Neutrophil (primary cell): Measurements from ENCODE around the gene CABLES2.
"Not testable (repeated sequence)": the region's sequence is repeated elsewhere in the genome, so short reads cannot be mapped to it uniquely, and the experiment has no call there.

Source experiments
- H3K27ac ChIP-seq: fragments of 200-600 bp; sonication (generic); 2 replicates; pipeline ENCODE4 v1.5.1; 2016; ENCODE audit warnings: mild to moderate bottlenecking, moderate library complexity
- H3K27me3 ChIP-seq: fragments of 200-600 bp; sonication (generic); 2 replicates; pipeline ENCODE4 v1.6.0; 2016; ENCODE audit warnings: mild to moderate bottlenecking
- H3K36me3 ChIP-seq: fragments of 200-600 bp; sonication (generic); 2 replicates; pipeline ENCODE4 v1.5.1; 2017
- H3K4me1 ChIP-seq, 2 experiments: fragments of 200-600 bp in 1 of 2; sonication (generic) in 1 of 2; 1 replicate in 1 of 2; 2 replicates in 1 of 2; pipeline versions ENCODE4 v1.5.1 to v1.6.1; 2013 to 2016; ENCODE audit warnings: low read depth in 1 of 2, low read length in 1 of 2, mild to moderate bottlenecking in 1 of 2, moderate library complexity in 1 of 2; ENCODE audit not compliant: control insufficient read depth in 1 of 2, insufficient read depth in 1 of 2
- H3K4me3 ChIP-seq, 2 experiments: fragments of 200-600 bp in 1 of 2; sonication (generic) in 1 of 2; 1 replicate in 1 of 2; 2 replicates in 1 of 2; pipeline ENCODE4 v1.5.1; 2013 to 2016; ENCODE audit warnings: low read depth in 1 of 2, low read length in 1 of 2, mild to moderate bottlenecking in 1 of 2, moderate library complexity in 1 of 2
- H3K9me3 ChIP-seq: fragments of 200-600 bp; sonication (generic); 2 replicates; pipeline ENCODE4 v1.5.1; 2016
- TF ChIP-seq, protein P1 (sequence below): fragments of 200-600 bp; sonication (generic); IDR thresholded peaks from 2 replicates; pipeline ENCODE4 v1.5.1; 2016; ENCODE audit warnings: antibody characterized with exemption

Gene CABLES2

DNA sequence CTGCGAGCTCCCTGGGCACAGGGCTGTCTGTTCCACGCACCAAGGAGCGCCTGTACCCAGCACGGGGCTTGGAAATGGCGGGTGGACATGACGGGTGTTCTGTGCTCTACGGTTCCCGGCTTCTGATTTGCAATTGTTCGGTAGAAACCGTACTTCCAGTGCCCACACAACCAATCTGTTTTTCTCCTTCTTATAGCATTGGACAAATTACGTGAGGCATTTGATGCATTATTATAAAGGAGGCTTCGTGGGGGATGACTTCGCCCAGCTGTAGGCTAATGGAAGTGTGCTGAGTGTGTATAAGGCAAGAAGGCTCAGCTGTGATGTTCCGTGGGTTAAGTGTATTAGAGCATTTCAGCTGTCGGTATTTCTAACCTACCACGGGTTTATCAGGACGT is 30.0 kb downstream of the CABLES2 start:
- Histone ChIP-seq H3K27ac (no peak overlapping the region), H3K9me3 (no peaks in the 10 kb centered on the region), H3K27me3 (peaks cover 25% of the 10 kb centered on the region), H3K4me3 (no peak overlapping the region), H3K36me3 (no peaks in the 10 kb centered on the region), H3K4me1 (no peaks in the 10 kb centered on the region)
- TF ChIP-seq, protein P1, sequence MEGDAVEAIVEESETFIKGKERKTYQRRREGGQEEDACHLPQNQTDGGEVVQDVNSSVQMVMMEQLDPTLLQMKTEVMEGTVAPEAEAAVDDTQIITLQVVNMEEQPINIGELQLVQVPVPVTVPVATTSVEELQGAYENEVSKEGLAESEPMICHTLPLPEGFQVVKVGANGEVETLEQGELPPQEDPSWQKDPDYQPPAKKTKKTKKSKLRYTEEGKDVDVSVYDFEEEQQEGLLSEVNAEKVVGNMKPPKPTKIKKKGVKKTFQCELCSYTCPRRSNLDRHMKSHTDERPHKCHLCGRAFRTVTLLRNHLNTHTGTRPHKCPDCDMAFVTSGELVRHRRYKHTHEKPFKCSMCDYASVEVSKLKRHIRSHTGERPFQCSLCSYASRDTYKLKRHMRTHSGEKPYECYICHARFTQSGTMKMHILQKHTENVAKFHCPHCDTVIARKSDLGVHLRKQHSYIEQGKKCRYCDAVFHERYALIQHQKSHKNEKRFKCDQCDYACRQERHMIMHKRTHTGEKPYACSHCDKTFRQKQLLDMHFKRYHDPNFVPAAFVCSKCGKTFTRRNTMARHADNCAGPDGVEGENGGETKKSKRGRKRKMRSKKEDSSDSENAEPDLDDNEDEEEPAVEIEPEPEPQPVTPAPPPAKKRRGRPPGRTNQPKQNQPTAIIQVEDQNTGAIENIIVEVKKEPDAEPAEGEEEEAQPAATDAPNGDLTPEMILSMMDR: no peak

GRCh38 chr20:62376112-62377063 is 30.7 kb downstream of the CABLES2 start:
- TF ChIP-seq, protein P1: no peak
- Histone ChIP-seq H3K4me1 (no peaks in the 10 kb centered on the region), H3K27ac (no peak overlapping the region), H3K27me3 (peaks cover 31% of the 10 kb centered on the region), H3K36me3 (no peaks in the 10 kb centered on the region), H3K4me3 (no peak overlapping the region), H3K9me3 (no peaks in the 10 kb centered on the region)

DNA sequence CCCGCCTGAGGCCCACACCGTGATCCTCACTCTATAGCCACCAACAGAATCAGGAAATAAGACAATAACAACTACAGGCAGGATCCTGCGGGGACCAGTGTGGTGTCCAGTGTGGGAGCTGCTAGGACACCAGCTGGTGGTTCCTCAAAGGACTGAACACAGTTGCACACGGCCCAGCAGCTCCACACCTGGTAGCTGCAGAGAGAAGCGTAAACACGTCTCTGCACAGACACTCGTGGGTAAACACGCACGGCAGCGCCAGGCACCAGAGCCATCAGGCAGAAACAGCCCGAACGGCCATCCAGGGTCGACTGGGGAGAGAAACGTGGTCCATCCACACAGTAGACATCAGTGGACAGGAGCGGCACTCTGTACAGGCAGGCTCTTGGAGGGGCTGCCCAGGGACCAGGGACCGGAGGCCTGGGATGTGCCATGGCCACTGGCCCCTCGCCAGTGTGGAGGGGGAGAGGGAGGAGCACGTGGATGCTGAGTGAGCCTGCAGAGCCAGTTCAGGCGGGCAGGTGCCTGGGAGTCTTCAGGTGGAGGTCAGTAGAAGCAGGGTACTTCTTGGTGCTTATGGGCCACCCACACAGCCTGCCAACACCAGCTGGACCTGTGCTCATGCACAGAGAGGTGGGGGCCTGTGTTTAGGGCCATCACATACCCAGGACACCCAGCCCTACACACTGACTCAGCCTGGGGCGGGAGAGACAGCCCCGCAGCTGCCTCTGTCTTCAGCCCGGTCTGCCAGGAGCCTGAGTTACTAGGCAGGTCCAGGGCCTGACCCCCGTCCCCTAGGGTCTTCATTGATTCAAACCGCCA is 32.5 kb downstream of the CABLES2 start:
- TF ChIP-seq, protein P1: no peak
- H3K4me3 ChIP-seq: no peak overlapping the region
- H3K4me1 ChIP-seq: no peaks in the 10 kb centered on the region
- peaks cover 49% of the 10 kb centered on the region for H3K27me3 ChIP-seq
- no peaks in the 10 kb centered on the region for H3K36me3 ChIP-seq
- no peak overlapping the region for H3K27ac ChIP-seq
- H3K9me3 ChIP-seq: no peaks in the 10 kb centered on the region

DNA sequence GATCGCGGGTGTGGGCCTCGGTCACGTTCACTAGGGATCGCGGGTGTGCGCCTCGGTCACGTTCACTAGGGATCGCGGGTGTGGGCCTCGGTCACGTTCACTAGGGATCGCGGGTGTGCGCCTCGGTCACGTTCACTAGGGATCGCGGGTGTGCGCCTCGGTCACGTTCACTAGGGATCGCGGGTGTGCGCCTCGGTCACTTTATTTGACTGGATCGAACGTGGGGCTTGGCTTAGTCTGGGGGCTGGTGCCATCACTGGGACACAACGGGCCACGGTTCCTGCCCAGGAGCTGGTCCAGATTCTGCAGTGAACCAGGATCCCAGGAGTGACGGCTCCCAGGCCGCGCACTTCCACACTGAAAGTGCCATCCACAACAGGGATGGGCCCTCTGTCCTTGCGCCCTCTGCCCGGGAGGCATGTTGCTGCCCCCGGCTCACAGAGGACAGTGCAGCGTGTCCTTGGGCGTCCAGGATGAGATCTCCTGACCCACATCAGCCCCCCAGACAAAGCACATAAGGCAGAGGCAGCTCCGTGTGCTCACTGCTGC is 33.4 kb downstream of the CABLES2 start:
- not testable (repeated sequence) for H3K4me3 ChIP-seq, H3K9me3 ChIP-seq, H3K36me3 ChIP-seq, H3K27ac ChIP-seq, H3K4me1 ChIP-seq
- H3K27me3 ChIP-seq: peaks cover 58% of the 10 kb centered on the region

DNA sequence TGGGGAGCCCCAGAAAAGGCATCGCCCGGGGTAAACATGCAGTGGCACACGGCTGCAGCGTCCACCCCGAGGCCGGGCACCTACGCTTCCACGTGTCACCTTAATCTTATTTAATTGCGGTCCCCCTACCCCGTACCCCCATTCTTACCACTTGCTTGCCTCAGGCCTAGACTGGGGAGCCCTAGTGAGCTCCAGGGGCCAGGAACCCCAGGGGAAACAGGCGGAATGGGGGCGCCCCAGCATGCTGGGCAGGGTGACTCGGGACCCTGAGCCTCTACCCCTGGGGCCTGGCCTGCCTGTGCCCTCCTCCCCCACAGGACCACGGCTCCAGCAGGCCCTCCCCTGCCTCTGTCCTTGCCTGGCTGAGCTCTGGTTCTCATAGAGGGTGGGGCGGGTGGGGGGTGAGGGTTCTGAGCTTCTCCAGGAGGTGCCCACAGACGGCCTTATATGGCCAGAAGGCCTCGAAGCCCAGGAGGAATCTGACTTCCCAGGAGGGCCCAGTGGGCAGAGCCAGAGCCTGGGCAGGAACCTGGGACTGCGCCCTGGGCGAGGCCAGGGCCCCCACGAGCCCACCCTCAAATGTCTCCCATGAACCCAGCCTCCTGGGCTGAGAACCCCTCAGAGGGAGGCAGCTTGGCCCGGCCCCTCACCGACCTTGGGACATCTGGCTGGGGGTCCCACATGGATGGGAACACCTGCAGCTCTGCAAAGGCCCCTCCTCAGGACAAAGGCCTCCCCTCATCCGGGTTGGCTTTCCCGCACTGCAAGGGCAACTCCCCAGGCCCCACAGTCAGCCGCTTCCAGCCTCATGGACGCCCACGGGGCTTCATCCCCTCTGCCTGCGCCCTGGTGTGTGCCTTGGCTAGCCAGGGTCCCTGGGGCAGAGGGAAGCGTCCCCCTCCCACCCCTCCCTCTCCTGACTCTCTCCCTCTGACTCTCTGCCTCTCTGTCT is 34.8 kb downstream of the CABLES2 start:
- Histone ChIP-seq H3K4me1 (peaks cover 4 to 9% of the 10 kb centered on the region in 2 experiments), H3K27me3 (peaks cover 71% of the 10 kb centered on the region), H3K36me3 (no peaks in the 10 kb centered on the region), H3K27ac (no peak overlapping the region), H3K9me3 (no peaks in the 10 kb centered on the region), H3K4me3 (no peak overlapping the region)
- TF ChIP-seq, protein P1: no peak
